Middle frontal gyrus (tissue), 1 donor: Measurements from ENCODE around the gene ACSM5.

Experiments
- DNase-seq: peaks from one replicate; pipeline ENCODE4 v3.0.0-alpha.2; 2015; ENCODE audit warnings: low spot score; ENCODE audit errors: extremely low spot score

ACSM5 gene, protein sequence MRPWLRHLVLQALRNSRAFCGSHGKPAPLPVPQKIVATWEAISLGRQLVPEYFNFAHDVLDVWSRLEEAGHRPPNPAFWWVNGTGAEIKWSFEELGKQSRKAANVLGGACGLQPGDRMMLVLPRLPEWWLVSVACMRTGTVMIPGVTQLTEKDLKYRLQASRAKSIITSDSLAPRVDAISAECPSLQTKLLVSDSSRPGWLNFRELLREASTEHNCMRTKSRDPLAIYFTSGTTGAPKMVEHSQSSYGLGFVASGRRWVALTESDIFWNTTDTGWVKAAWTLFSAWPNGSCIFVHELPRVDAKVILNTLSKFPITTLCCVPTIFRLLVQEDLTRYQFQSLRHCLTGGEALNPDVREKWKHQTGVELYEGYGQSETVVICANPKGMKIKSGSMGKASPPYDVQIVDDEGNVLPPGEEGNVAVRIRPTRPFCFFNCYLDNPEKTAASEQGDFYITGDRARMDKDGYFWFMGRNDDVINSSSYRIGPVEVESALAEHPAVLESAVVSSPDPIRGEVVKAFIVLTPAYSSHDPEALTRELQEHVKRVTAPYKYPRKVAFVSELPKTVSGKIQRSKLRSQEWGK

DNA sequence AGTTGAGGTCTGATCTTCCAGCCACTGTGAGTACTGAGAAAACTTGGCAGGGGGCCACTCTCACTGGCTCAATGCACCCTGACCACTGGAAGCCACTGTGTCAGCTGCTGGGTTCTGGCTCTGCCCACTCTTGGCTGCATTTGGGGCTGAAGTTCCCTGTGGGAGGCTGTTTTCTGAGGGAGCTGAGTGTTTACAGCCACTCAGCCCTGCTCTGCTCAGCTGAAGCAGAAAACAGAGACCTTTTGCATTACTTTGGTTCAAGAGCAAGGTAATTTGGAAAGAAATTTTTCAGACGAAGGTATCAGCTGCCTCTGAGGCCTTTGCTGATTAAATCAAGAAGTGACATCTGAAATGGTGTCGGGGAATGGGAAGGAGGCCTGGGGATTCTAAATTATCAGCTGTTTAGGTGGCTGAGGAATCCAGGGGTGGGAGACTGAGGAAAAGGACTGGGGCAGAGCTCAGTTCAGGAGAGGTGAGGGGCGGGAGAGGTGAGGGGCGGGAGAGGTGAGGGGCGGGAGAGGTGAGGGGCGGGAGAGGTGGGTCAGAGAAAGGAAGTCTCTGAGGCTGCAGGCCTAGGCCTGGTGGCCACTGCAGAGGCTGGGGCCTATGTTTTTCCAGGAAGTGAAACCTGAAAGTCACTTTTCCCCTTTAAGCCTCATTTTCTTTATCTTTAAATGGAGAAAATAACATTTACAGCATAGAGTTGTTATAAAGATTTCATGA is at the start of gene ACSM5:
ACSM5 (plus strand) TSS at position 137 of the 723 bp plus-strand sequence. CDS start 1,951 bp downstream, outside the sequence.
- DNase-seq = no peak

DNA sequence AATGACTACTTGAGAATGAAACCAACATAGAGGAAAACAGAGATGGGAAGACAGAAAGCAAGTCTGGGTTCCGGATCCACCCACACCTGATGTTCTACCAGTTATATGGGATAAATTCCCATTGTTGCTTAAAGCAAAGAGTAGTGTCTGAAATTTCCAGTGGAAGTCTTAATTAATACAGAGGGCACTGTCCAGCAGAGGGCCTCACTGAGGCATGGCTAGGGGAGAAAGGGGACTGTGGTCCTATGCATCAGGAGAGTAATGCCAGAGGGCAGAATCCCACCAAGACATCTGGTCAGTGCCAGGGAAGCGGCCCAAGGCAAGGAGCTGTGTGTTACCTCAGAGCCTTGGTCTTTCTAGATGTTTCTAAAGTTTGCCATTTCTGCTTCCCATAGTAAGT is 49.3 kb upstream of the ACSM5 start:
- DNase-seq = no peak

DNA sequence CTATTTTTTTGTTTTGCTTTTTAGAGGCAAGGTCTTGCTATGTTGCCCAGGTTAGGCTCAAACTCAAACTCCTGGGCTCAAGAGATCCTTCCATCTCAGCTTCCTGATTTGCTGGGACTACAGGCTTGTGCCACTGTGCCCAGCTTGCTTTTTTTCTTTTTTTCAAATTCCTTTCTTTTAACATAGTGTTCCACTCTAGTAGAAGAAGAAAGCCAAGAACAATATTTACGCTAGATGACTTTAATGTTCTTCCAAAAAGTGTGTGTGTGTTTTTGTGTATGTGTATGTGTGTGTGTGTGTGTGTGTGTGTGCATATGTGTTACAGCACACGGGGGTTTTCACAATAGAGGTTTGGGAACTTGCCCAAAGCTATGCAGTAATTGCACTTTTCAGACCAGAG is 46.1 kb upstream of the ACSM5 start:
- DNase-seq = no peak

DNA sequence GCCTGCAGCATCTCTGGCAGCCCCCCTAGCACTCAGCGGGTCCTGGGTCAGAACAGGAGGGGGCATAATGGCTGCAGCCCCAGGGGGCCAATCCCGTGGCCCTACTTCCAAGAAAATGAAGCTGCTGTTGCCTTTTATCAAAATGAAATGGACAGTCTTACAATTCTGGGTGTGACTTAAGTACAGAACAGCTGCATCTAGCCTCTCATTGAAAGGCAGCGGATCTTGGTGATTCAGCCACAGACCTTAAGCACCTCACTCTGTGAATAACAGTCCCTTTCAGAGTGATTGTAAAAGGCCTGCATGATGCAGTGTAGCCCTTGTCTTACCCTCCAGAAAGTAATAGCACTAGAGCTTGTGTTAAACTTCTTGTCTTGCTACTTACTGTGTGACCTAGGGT is 45.3 kb upstream of the ACSM5 start:
- DNase-seq = no peak

DNA sequence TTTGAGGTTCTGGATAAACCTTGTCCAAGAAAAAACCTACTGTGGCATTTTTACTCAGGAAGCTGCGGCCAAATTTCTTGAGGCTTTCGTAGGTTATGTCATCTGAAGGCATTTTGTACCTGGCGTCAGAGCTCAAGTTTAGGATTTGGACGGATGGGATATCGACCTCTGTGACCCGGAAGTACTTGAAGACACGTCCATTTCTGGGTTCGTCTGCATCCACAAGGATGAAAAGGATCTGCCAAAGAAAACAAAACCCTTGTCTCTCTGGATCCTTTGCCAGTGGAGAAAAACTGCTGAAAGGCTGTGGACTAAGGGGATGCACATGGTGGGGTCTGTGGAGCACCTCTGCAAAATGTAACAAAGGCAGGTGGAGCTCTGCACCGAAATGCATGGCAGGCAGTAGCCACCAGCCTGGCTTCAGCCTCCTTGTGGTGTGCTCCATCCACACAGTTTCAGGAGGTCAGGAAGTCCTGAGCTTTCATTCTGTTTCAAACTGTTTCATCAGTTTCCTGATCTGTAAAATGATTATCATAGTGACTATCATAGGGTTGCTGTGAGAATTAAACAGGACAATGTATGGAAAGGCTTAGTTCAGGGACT is 39.8 kb upstream of the ACSM5 start:
- DNase-seq = no peak

DNA sequence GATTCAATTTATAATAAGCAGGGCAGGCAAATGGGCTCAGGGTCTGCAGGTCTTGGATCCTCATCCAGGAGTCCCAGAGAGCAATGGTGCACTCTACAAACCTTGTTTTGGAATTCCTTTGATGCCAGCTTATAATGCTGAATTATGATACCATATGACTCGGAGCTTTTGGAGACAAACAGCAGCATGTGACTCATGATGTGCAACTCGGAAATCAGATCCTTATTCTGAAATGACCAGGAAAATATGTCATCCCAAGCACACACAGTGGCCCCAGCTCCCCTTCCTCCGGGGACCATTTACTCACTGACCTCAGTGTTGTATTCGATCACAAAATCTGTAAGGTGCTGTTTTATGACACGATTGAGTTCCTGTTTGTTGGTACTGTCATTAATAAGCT is 36.6 kb upstream of the ACSM5 start:
- no peak for DNase-seq

DNA sequence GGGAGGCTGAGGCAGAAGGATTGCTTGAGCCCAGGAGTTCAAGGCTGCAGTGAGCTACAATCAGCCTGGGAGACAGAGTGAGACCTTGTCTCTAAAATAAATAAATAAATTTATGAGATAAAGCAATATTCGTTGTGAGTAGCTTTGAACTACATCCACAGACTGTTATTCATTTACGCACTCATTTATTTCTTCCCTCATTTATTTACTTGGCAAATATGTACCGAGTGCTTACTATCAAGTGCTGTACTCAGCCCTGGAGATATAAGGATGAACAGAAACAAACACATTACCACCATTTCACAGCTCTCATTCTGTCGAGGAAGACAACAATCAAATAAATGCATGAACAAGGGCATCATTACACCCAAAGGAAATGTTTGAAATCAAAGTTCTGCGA is 32.2 kb upstream of the ACSM5 start:
- no peak for DNase-seq

DNA sequence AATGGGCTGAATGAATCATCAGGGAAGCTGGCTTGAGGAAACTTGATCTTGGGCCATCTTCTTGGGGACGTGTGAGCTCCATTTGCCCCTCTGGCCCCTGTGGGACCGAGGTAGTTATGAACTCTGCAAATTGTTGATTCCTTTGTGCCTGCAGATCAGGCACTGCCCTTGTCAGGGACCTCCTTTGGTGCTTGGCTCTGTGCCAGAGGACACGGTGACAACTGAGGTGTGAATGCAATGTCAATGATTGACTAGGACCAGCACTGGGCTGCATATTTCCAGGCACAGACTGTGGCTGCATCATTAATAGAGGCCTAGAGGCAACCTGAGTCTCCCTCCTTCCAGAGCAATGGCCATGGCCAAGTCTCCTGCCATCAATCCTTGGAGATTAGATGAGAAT is 28.6 kb upstream of the ACSM5 start:
- DNase-seq = no peak

DNA sequence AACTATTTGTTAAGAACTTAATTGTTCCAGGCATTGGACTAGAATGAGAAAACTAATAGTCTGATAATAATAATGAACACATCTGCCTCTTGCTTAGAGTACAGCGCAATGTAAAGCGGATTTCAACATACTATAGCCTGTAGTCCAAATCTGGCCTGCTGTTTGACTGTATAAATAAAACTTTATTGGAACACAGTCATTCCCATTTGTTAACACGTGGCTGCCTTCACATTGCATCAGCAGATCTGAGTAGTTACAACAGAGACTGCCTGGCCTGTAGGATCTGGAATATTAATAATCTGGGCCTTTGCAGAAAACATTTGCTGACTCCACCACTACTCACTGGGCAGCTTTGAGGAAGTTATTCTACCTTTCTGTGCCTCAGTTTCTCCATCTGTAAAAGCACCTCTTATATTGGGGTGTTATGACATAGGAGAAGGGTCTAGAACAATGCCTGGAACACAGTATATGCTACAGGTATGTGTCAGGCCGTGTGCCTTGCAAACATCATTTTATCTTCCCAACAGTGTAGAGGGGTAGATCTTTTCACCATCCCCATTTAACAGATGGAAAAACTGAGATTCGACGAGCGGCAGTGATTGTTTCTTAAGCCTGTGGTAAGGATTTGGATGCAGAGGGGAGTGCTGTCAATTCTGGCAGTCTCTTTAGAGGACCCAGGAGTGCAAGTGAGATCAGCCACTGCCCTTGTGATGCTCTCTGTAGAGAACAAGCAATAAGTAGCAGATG is 27.0 kb upstream of the ACSM5 start:
- no peak for DNase-seq

DNA sequence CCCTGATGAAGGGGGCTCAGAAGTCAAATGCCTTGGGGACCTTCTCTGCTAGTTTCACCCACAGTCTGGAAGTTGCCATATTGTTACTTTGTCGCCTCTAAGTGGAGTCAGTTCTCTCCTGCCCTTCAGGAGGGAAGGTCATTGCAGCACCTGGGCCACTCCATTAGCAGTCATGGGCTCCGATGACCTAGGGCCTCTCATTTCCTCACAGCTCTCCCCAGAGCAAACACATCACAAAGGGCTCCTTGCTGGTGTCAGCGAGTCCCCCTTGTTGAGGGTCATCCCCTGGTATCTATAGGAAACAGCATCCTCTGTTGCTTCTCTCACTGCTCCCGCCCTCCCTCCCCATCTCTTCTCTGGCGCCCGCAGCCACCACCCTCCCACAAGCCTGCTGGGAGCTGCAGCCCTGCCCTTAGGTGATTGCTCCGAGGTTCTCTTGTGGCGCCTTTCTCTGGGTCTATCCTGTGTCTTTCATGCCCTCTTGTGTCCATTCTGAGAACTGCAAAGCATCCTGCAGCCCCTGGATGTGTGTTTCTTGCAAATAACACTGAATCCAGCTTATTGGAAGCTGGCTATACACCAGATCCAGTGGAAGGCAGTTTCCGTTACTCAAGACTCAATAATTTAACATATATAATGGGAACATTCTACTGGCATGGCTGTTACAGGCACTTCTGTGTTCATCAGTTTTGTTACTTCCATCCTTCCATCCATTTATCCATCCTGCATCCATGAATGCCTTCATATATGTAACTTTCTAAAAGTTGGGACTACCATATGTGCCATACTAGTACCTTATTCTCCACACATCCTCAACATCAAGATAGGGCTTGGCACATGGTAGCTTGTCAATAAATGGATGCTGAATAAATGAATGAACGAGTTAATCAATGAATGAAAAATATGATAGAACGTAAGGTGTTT is 26.0 kb upstream of the ACSM5 start:
- DNase-seq = peak; percentile 67

DNA sequence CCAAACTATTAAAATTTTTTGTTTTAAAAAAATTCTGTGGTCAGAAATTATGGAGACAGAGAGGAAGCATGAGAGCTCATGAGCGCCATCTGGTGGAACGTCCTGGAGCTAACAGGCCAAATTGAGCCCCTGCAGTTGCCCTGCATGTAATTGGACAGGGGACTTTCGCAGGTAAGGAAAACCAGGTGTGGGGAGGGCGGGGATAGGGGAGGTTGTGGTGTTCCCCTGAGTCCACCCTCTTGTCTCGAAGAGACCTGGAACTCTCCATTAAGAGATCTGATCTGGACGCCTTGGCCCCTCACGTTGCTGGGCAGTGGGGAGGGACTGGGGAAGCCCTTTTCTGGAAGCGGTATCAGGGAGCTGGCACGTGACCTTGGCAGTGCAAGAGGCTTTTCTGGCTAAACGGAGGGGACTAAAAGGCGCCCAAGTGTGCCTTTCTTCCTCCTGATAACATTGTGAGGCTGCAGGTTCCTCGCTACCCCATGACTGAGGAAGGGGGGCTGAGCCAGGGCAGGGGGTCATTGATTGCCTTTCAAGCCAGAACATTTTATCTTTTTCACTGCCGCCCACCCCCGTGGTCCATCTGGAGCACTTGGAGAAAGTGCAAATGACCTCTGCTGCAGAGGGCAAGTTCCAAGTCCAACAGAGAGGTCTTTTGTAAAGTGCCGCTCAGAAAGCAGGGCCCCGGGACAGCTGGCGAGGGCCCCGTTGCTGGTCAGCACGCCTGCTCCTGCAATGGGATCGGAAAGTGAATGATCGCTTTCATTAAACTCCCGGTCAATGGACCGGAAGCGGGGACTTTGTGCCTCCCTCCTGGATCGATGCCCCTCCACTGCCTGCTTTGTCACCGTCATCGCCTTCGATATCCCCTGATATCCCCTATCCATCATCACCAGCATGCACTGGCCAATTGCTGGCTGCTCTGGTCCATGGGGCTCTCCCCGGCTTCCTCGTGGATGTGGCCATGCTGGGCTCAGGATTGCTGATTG is 23.2 kb upstream of the ACSM5 start:
- peak; percentile 27 for DNase-seq

DNA sequence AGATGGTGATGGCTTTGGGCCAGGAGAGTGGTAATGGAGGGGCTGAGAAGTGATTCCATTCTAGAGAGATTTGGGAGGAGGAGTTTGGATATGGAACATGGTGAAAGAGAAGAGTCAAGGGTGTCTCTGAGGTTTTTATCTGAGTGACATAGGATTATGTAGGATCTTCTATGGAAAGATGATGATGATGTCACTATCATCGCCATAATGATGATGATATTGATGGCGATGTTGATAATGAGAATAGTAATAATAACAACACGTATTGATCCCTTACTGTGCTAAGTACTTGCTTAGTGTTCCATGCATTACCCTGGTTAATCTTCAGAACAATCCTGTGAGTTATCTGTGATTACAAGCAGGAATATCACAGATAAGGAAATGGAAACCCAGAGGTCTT is 21.4 kb upstream of the ACSM5 start:
- no peak for DNase-seq

DNA sequence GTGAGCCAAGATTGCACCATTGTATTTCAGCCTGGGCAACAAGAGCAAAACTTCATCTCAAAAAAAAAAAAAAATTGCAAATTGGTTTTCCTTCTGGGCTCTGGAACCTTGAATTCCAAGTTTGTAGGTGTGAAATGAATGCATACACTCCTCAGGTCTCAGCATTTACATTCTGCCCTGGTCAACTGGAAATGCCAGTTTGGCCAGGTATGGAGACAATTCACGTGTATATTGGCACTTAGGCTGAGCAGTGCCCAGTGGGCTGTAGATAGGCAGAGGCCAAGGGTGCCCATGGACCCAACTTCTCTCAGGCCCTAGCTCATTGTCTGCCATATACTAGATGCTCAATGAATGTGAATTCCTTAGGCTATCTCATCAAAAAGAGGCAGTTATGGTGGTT is 20.5 kb upstream of the ACSM5 start:
- DNase-seq = no peak

DNA sequence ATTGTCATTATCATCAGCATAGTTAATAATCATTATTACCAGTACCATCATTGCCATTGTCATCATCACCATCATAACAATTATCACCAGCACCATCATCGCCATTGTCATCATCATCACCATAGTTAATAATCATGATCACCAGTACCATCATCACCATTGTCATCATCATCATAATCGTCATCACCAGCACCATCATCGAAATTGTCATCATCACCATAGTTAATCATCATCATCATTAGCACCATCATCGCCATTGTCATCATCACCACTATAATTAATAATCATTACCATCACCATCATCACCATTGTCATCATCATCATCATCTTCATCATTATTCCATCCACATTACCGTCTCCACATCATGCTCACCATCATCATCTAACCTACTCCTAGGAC is 18.3 kb upstream of the ACSM5 start:
- DNase-seq = no peak

DNA sequence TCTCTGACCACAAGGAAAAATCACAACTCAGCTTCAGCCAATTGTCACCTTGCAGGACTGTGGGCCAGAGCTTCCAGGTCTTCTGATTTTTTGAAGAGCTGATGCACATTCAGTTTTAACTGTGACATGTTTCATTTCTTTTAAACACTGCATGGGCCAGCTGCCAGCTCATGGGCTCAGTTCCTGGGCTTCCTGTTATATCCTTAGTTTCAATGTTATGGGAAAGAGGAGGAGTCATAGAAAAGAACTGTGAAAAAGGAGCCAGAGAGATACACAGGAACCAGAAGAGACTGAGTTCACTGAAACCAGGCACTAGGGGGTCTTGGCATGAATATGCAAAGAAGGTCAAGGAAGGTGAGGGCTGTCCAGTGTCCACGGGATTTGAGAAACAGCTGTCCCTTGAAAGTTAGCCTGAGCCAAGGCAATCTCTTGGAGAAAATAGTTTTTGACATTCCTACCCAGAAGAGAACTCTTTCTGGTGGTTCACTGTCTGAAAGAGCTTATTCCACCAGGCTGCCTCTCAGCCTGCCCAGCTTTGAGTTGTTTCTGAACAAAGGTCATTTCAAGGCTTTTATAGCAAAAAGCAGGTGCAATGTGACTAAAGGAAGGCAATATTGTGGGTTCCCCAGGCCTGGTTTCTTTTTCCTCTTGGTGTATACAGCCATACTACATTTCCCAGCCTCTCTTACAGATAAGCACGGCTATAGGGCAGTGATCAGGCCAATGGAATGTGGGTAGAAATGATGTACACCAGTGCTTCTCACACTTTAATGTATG is 15.3 kb upstream of the ACSM5 start:
- DNase-seq = no peak

DNA sequence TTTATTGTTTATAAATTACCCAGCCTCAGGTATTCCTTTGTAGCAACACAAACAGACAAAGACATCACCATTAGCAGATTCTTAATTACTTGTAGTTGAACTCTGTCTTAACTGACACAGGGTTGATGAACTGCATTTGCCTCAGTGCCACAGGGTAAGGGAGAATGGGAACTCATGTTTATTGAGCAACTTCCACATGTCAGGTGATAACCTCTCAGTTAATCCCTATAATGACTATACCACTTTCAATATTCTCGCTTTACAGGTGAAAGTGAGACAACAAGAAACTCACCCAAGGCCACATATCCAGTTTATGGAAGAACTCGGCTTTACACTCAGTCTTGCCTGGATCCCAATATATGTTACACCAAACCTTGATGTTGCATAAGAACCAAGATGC is 13.4 kb upstream of the ACSM5 start:
- no peak for DNase-seq

DNA sequence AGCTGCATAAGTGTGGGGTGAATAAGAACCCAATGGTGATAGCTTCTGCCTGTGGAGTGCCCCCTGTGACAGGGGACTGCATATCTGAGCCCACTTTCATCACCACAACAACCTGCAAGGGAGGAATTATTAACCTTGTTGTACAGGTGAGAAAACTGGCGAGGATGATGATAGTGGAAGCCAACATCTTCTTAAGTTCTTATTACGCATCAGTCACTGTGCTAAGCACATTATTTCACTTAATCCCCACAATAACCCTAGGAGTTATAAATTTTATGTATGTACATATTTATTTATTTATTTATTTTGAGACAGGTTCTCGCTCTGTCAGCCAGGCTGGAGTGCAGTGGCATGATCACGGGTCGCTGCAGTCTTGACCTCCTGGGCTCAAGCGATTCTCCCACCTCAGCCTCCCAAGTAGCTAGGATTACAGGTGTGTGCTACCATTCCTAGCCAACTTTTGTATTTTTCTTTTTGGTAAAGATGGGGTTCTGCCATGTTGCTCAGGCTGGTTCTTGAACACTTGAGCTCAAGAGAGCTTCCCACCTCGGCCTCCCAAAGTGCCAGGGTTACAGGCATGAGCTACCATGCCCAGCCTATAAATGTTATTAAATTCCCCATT is 12.4 kb upstream of the ACSM5 start:
- DNase-seq = no peak
